GM21723 (cell line): ENCODE results near the gene SRSF1.
A peak's percentile ranks its signal among the peaks of the same experiment; 100 is the strongest.
"Not testable (repeated sequence)": the region's sequence is repeated elsewhere in the genome, so short reads cannot be mapped to it uniquely, and the experiment has no call there.

Source experiments
- ATAC-seq: cut with Tn5 transposase; IDR thresholded peaks from one replicate; pipeline ENCODE4 v1.9.1; 2021; ENCODE audit warnings: mild to moderate bottlenecking, moderate library complexity; ENCODE audit not compliant: unreplicated experiment

The SRSF1 gene, protein sequence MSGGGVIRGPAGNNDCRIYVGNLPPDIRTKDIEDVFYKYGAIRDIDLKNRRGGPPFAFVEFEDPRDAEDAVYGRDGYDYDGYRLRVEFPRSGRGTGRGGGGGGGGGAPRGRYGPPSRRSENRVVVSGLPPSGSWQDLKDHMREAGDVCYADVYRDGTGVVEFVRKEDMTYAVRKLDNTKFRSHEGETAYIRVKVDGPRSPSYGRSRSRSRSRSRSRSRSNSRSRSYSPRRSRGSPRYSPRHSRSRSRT

DNA sequence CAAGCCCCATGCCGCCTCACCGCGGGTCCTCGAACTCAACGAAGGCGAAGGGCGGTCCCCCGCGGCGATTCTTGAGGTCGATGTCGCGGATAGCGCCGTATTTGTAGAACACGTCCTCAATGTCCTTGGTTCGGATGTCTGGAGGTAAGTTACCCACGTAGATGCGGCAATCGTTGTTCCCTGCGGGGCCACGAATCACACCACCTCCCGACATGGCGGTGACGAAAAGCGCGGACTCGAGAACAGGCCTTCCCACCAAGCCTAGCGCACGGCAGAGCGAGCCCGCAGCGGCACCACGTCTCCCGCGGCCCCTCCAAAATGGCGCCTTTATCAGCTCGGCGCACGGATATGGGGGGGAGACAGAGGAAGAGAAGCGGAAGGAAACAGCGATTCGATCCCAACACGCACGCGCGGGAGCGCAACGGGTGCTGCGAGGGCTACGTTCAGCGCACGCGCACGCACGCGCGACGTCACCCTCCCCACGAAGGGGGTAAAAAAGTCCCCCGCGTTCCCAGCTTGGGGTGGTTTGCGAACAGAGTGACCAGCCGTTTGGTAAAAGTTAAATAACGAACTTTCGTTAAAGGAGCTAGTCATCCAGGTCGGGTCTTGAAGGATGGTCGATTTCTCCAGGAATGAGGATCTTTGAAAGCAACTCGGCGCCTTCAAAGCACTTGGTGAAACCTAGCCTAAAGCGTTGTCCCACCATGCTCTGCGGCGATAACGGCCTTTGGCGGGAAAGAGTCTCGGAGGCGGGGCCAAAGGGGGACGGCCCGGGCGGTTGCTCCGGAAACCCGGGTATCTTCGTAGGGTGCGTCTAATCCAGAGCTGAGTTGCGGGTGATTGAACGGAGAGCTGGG lies at the start of gene SRSF1:
SRSF1 (minus strand) TSS at position 323 of the 857 bp plus-strand sequence; CDS start at position 214, 109 bp downstream.
- peak; percentile 89 for ATAC-seq

DNA sequence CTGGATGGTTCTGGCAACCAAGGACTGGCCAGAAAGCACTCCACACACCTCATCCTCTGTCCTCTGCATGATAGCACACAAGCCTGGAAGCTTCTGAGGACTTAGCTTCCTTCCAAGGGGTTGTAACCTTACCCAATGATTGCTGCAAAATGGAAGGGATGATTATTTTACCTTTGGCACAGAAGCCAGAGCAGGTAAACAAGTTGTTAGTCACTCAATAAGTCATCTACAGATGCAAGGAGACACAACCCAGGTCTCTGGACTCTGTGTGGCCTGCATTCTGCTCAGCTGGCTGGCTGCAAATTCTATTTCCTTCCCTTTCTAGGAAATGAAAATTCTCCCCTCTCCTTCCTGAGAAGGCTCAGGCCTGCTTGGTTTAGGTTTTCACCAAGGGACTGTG lies 49.4 kb upstream of the SRSF1 start:
- no peak for ATAC-seq

DNA sequence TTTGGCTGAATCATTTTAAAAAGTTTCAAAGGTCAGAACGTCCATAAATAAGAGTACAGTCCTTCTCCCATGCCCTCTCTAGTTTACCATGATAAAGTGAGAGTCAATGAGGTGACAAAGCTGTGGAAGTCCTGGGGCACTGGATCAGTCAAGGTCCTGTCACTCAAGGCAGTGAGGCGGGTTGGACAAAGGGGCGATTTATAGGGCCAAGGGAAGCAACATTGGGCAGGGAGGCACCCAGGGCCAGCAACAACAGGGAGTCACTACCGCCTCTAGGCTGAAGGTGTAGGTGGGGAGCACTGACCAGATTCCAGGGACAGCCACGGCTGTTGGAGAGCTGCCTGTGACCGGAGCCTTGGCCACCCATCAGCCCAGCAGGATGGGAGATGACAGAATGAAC lies 47.6 kb upstream of the SRSF1 start:
- no peak for ATAC-seq

DNA sequence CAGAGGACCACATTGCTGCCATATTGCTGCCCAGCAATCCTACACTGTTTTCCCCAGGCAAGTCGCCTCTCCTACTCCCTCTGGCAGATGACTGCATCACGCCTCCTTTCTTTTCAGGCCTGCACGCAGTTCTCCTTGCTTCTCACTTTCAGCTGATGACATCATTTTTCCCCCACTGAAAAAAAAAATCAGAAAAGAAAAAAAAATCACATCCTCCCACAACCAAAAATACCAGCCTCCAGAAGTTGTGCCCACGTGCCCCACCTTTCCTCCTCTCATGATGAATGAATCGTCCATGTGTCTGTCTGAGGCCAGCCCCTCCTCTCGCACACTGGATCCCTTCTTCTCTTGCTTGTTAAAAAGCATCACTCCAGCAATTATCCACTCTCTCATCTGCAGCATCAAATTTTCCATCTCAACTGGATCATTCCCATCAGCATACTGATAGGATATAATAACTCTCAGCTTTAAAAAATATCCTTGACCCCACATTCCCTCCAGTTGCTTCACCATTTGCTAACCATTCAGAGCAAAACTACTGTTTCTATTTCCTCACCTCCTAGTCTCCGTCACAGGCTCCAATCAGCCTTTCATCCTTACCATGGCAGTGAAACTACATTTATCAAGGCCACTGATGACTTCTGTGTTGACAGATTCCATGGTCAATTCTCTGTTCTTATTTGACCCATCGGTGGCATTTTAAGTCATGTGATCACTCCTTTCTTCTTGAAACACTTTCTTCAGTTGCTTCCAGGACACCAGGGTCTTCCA lies 46.1 kb upstream of the SRSF1 start:
- ATAC-seq, result no peak

DNA sequence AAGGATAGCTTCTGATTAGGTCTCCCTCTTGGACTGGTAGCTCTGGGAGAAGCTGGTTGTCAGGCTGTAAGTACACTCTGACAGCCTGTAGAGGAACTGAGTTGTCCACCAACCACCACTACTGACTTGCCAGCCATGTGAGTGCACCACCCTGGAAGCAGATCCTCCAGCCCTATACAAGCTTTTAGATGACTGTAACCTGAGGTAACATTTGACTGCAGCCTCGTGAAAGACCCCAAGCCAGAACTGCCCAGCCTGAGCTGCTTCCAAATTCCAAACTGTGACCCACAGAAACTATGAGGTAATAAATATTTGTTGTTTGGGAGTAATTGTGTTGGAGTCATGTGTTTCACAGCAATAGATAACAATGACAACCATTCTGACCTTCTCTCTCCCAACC lies 45.4 kb upstream of the SRSF1 start:
- no peak for ATAC-seq

DNA sequence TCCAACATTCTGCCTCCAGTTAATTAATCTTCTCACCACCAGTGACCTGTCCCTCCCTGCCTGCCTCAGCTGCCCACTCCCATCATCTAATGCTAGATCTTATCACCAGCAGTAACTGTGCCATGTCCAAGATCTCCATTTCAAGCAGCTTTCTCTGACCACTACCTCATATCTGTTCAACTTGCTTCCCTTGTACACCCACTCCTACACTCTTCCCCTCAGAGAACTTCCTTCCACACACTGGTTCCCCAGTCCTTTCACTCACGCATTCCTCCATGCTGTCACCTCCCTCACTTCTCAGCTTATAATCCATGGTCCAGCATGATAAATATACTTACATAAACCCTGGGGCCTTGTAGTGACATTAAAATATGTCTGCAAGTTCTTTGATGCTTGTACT lies 44.4 kb upstream of the SRSF1 start:
- no peak for ATAC-seq

DNA sequence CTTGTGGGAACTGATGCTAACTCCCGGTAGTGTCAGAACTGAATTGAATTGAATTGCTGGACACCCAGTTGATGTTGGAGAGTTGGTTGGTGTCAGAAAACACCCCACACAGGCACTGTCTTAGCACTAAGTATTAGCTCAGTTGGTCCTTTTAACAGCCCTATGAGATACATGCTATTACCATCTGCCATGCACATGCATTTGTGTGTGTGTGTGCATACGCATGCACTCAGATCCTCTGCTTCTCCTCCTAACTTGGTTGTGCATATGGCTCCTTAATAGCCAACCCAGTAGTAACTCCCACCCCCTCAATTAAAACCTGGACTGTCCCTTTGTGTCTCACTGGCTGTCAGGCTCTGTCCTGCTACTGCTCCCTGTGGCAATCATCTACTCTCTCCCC lies 43.9 kb upstream of the SRSF1 start:
- no peak for ATAC-seq

DNA sequence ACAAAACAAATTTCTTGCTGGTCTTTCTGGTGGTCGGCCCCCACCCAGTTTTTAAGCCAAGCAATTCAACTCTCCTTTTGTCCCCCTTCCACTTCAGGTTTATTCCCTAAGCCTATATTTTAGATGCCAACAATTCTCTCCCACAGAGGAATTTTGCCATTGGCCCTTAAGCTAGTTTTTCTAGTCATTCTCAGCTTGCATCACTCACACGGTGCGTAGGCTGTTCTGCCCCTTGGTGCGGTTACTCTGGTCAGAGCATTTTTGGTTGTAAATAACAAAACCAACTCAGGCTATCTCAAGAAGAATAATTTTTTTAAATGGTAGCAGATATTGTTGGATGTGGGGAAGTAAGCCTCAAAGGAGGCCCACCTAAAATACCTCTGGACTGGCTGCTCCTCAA lies 42.5 kb upstream of the SRSF1 start:
- ATAC-seq, result no peak

DNA sequence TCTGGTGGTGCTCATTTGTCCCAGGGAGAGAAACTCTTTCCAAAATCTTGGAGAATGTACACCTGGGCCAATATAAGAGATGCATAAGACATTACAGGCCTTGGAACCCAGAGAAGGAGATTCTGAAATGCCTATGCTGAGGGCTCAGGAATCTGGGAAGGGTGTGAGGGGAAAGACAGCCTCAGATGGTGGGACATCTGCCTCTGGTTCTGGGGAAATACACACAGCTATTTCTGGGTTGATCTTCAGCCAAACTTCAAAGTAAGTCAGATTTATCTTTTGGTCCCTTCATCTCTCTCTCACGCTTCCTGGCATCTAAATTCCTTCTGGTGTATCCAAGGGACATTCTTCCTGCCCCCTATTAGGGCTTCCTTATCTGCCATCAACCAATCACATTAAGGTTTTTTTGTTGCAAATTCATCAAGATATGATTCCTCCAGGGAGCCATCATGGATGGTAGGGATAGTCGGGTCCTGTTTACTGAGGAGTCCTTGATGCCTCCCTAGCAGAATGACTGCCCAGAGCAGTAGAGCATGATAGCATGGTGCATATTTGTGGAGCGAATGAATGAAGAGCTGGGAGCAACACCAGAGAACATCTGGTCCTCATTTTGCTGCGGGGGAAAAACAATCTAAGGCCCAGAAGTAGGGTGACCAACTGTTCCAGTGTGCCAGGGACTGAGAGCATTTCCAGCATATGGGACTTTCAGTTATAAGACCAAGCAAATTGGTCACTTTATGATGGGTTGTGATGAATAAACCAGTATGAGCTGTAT lies 40.5 kb upstream of the SRSF1 start:
- no peak for ATAC-seq

DNA sequence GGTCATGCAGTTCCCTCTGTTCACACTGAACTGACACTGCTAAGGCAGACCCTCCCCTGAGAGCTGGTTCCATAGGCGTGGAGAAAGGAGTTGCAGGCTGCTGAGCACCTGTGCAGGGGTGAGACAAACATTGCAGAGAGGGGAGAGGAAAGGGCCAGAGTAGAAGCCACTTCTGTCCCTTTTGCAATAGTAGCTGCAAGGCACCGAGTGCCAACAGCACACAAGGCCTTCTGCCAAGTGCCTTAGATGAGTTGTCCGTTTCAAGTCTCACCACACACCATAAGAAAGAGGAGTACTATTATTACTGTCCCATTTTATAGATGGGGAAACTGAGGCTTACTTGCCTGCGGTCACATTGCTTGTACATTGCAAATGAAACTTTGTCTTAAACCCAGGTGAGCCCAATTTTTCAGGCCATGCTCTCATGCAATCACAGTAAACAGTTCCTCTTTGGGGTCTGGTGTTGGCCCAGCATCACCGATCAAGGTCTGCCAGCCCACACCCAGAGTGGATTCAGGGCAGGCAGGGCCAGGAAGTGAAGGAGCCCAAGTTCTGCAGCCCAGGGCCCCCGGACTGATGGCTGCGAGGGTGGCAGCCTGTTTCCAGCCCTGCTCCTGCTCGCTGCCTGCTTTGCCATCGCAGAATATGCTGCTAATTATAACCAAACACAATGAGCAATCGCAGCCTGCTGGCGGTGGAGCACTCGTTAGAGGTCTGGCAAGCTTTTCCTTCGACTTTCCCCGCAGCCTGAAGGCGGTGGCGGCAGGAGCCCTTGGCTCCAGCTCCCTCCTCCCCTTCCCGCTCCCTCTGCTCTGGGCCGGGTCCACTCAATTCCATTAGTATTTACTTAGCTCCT lies 39.4 kb upstream of the SRSF1 start:
- no peak for ATAC-seq

DNA sequence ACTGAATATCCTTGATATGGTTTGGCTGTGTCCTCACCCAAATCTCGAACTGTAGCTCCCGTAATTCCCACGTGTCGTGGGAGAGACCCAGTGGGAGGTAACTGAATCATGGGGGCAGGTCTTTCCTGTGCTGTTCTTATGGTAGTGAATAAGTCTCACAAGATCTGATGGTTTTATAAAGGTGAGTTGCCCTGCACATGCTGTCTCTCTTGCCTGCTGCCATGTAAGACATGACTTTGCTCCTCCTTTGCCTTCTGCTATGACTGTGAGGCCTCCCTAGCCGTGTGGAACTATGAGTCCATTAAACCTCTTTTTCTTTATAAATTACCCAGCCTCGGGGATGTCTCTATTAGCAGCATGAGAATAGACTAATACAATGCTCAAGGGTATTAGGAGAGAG lies 37.2 kb upstream of the SRSF1 start:
- ATAC-seq, result not testable (repeated sequence)

DNA sequence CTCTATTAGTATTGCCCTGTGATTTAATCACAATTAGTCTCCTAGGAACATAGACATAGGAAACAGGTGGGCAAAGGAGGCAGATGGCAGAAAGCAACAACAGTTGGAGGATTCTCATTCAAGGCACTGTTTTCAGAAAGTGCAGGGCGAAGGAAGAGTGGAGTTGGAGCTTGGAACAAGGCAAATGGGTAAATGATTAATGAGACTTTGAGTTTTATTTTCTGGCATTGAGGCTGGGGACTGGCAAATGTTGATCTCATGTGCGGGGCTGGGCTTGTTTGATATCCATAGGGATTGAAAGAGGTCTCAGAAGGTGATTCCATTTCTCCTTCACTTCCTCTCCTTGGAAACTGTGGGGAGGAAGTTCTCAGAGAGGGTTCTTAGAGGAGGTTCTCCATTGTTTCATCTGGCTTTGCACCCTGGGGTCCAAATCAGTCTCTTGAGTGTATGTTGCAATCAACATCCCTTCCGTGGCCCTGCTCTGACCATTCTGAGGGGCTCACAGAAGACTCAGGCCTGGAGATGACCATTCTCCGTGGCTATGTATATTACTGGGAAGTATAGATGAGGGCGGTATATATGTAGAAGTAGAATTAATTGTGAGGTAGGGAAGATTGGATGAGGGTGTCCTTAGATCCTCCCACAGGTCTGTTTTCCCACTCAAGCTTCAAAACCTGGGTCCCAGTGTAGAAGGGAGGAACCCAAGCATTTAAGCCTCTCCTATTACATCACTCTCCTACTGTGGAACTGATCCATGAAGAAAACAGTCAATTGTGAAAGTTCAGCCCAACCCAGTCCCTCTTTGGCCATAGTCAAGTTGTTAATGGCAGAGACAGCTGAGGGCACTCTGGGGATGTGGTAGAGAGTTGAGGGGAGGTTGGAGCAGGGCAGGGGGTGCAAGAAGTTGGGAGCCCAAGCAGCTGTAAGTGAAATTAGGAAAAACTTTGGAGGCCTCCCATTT lies 36.5 kb upstream of the SRSF1 start:
- no peak for ATAC-seq

DNA sequence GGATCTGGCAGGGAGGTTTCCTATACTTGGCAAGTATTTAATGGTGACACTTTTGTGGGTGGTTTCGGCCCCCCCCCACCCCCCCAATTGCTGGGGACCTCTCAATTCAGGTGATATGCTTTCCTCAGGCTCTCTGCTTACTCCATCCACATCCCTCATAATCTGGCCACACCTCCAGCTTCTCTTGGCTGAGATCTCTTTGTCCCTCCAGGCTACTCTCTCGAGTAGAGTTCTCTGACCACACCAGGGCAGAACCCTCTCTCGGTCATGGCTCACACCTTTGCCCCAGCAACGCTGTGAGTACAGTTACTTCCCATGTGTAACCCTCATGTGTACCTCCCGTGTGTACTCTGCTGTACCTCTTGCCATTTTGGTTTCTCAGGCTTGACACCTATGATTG lies 34.1 kb upstream of the SRSF1 start:
- no peak for ATAC-seq

DNA sequence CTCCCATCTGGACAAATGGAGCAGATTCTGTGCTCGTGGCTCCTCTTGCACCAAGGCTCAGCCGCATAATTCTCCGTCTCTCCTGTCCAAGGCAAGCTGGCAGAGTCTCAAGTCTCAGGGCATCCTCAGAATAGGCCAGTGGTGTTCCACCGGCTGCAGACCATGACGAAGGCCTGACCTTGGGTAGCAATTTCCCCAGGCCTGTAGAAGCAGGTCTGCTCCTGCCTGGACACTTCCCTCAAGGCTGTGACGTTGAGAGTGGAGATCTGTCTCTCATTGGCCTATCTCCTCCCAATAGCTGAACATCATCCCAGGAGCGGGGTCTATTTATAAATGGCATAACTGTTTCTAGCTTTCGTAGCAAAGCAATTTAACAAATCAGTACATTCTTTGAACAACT lies 33.3 kb upstream of the SRSF1 start:
- no peak for ATAC-seq

DNA sequence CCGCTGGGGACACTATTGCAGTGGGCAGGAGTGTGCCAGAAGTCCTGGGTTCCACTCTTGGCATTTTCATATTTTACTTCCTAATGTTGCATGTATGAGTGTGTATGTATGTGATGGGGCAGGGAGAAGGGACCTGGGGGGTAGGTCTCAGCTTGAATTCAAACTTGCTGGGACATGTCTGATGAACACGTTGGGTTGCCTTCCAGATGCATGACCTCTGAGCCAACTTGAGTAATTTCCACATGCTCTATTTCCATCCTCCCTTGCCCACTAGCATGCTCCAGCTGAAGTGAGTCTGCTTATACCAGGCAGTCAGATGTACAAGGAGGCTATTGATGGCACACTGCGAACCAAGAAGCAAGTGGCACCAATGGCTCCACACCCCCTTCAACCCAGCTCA lies 32.9 kb upstream of the SRSF1 start:
- ATAC-seq, result no peak

DNA sequence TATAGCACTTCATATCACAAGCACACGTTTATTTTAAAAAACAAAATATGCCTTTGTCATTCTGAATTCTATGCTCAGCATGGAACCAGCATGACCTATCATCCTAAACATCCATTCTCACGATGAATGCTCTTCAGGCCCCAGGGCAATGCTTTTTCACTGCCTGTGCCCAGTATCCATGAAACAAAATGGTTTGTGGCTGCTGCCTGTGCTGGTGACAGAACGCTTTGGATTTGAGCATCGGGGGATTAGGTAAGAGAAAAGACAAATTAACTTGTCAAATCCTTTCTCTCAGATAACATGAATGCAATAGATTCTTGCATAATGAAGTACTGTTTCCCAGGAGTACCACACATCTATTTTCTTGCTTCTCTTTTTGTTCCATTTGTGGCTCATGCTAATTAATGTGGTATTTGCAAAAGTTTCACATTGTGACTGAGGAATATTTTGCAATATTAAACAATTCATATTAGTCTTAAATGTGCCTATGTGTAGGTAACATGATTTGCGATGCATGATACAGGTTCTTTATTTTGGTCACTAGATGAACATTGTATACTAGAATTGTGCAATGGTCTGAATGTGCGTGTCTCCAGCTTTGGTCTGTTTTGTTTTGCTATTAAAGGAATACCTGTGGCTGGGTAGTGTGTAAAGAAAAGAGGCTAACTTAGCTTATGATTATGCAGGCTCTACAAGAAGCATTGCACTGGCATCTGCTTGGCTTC lies 25.8 kb upstream of the SRSF1 start:
- no peak for ATAC-seq

DNA sequence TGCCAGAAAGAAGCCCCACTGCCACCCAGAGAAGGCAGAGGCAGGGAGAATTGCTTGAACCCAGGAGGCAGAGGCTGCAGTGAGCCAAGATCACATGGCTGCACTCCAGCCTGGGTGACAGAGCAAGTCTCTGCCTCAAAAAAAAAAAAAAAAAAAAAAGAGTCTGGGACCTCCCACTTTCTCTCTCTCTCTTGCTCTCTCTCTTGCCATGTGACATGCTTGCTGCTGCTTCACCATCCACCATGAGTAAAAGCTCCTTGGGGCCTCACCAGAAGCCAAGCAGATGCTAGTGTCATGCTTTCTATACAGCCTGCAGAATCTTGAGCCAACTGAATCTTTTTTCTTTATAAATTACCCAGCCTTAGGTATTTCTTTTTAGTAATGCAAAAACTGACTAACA lies 21.5 kb upstream of the SRSF1 start:
- ATAC-seq, result no peak

DNA sequence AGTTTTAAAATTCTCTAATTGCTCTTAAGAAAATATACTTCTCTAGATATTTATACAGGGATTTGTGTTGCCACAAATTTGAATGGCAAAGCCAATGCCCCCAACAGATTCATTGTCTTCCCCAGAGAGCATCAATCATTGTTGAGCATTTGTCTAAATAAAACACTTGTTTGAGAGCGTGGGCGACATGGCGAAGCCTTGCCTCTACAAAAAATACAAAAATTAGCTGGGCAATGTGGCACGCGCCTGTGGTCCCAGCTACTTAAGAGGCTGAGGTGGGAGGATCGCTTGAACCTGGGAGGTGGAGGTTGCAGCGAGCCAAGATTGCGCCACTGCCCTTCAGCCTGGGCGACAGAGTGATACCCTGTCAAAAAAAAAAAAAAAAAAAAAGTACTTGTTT lies 13.4 kb upstream of the SRSF1 start:
- no peak for ATAC-seq
